ENCODE results near the gene ALKBH7. TPM values are rescaled to one million over a fixed set of nuclear protein-coding genes. Genes with fewer than 3 reads are reported as not detected.
A peak's percentile ranks its signal among the peaks of the same experiment; 100 is the strongest.

Gene ALKBH7
- polyA plus RNA-seq, 3 donors = 20.9 to 109 (median 86.0) TPM

- Histone ChIP-seq H4K20me1 (ENCODE audit: insufficient read depth, low read length) (no peaks in the 10 kb centered on the region), H3K9me3 (replicated peaks in 1 of 2; ENCODE audit: control insufficient read depth in 1 of 2, insufficient read depth in 1 of 2, low read length in 2 of 2) (no peaks in the 10 kb centered on the region), H3K27me3 (ENCODE audit: control insufficient read depth in 2 of 2, insufficient read depth in 2 of 2, low read length in 2 of 2) (no peaks in the 10 kb centered on the region), H3K4me2 (replicated peaks; ENCODE audit: extremely low read depth, low read length, poor library complexity, severe bottlenecking) (no peak overlapping the region), H3K27ac (ENCODE audit: low read depth in 1 of 2, low read length in 2 of 2) (no peak overlapping the region), H3K79me2 (ENCODE audit: insufficient read depth, low read length) (peaks cover 11% of the 10 kb centered on the region), H3K36me3 (replicated peaks in 1 of 2; ENCODE audit: control insufficient read depth in 1 of 2, insufficient read depth in 2 of 2, low read length in 2 of 2) (peaks cover 33 to 49% of the 10 kb centered on the region in 2 donors), H3K4me3 (replicated peaks in 1 of 3; ENCODE audit: low read depth in 2 of 3, low read length in 3 of 3) (no peak overlapping the region), H2AFZ (ENCODE audit: insufficient read depth, low read depth, low read length, poor library complexity, severe bottlenecking) (no peak overlapping the region), H3K9ac (ENCODE audit: insufficient read depth, low read length, poor library complexity, severe bottlenecking) (no peak overlapping the region), H3K4me1 (ENCODE audit: control insufficient read depth in 1 of 2, insufficient read depth in 2 of 2, low read length in 2 of 2) (peaks cover 12 to 19% of the 10 kb centered on the region in 2 donors)
- no peak for DNase-seq
- Mint-ChIP-seq H3K4me3 (no peak overlapping the region), H3K27ac (peak overlapping the region in 1 of 7 donors; percentile 2), H3K9me3 (peaks cover 0 to 4% (median 0%) of the 10 kb centered on the region in 7 donors), H3K4me1 (peaks cover 18% of the 10 kb centered on the region), H3K27me3 (ENCODE audit: low read depth in 3 of 3) (peaks cover 0 to 2% (median 0%) of the 10 kb centered on the region in 3 donors), H3K36me3 (peaks cover 37 to 57% of the 10 kb centered on the region in 2 donors)
- TF ChIP-seq CTCF (IDR thresholded peaks at IDR 0.05) = no peak
- WGBS (ENCODE audit: insufficient coverage) = 97% methylated on average over 16 of the region's 21 CpGs
- intact Hi-C loops (cut with micrococcal nuclease) = no loop called here
Measured at GRCh38 chr19:6364353-6364752, 8.2 kb upstream of the ALKBH7 start.

DNA sequence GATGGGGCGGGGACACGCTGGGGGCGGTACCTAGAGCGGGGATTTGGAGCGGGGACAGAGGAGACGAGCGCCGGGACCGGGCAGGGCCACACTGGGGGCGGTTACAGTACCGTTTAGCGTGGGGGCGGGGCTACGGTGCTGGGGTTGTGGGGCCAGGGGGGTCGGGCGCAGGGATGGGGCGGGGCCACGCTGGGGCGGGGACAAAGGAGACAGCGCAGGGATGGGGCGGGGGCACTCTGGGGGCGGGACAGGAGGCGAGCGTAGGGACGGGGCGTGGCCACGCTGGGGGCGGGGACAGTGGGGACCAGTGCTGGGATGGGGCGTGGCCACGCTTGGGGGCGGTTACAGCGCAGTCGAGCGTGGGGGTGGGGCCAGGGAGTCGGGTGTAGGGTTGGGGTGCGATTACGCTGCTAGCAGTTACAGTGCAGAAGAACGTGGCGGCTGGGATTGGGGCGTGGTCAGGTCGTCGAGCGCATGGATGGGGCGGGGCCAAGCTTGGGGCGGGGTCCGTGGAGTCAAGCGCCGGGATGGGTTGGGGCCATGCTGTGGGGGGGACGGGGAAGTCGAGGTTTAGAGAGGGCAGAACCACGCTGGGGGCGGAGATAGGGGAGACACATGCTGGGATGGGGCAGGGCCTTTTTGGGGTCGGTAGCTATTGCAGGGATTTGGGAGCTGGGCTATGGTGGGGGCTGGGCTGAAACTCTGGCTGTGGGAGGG, 660 bp downstream of the ALKBH7 start:
- H4K20me1 ChIP-seq (ENCODE audit: insufficient read depth, low read length) = no peaks in the 10 kb centered on the region
- peak overlapping the region; percentile 87 for H2AFZ ChIP-seq (ENCODE audit: insufficient read depth, low read depth, low read length, poor library complexity, severe bottlenecking)
- H3K9ac ChIP-seq (ENCODE audit: insufficient read depth, low read length, poor library complexity, severe bottlenecking) = peak overlapping the region; percentile 87
- peak overlapping the region; percentile 86 to 87 for H3K27ac ChIP-seq (ENCODE audit: low read depth in 1 of 2, low read length in 2 of 2)
- Mint-ChIP-seq H3K36me3 (peaks cover 15 to 31% of the 10 kb centered on the region in 2 donors), H3K27me3 (ENCODE audit: low read depth in 3 of 3) (peaks cover 0 to 3% (median 2%) of the 10 kb centered on the region in 3 donors), H3K4me1 (peaks cover 12% of the 10 kb centered on the region), H3K4me3 (peak overlapping the region; percentile 86 to 90), H3K9me3 (no peaks in the 10 kb centered on the region), H3K27ac (peak overlapping the region; percentile 90 to 98 (median 95))
- H3K4me2 ChIP-seq (replicated peaks; ENCODE audit: extremely low read depth, low read length, poor library complexity, severe bottlenecking) = peak overlapping the region; percentile 95
- peak overlapping the region; percentile 54 to 98 (median 89) for H3K4me3 ChIP-seq (replicated peaks in 1 of 3; ENCODE audit: low read depth in 2 of 3, low read length in 3 of 3)
- peak; percentile 97 to 99 (median 98) for DNase-seq
- H3K27me3 ChIP-seq (ENCODE audit: control insufficient read depth in 2 of 2, insufficient read depth in 2 of 2, low read length in 2 of 2) = no peaks in the 10 kb centered on the region
- WGBS (ENCODE audit: insufficient coverage) = under 1% methylated on average over 53 of the region's 53 CpGs
- intact Hi-C loops (cut with micrococcal nuclease) = loop anchor here (2.0 to 10.0 kb wide), 4 partner anchors 20 to 688 kb away; partner anchors contain the start of genes GTF2F1 (in 1 of the 2), HSD11B1L (in 1 of the 2), KHSRP (in 1 of the 2) and MICOS13 (in 1 of the 2)
- no peak for TF ChIP-seq CTCF (IDR thresholded peaks at IDR 0.05)
- H3K4me1 ChIP-seq (ENCODE audit: control insufficient read depth in 1 of 2, insufficient read depth in 2 of 2, low read length in 2 of 2) = peaks cover 11 to 14% of the 10 kb centered on the region in 2 donors
- peaks cover 11 to 20% of the 10 kb centered on the region in 2 donors for H3K36me3 ChIP-seq (replicated peaks in 1 of 2; ENCODE audit: control insufficient read depth in 1 of 2, insufficient read depth in 2 of 2, low read length in 2 of 2)
- no peaks in the 10 kb centered on the region for H3K79me2 ChIP-seq (ENCODE audit: insufficient read depth, low read length)
- no peaks in the 10 kb centered on the region for H3K9me3 ChIP-seq (replicated peaks in 1 of 2; ENCODE audit: control insufficient read depth in 1 of 2, insufficient read depth in 1 of 2, low read length in 2 of 2)

Measured in CD14-positive monocyte (primary cell).